ENCODE data around the gene TBXA2R. TPM values are rescaled to one million over a fixed set of nuclear protein-coding genes. Genes with fewer than 3 reads are reported as not detected.
"Not testable (repeated sequence)": the region's sequence is repeated elsewhere in the genome, so short reads cannot be mapped to it uniquely, and the experiment has no call there.

Gene TBXA2R
- total and polyA plus RNA-seq, 2 experiments from 2014 or later, result 0.76 to 2.6 TPM

DNA sequence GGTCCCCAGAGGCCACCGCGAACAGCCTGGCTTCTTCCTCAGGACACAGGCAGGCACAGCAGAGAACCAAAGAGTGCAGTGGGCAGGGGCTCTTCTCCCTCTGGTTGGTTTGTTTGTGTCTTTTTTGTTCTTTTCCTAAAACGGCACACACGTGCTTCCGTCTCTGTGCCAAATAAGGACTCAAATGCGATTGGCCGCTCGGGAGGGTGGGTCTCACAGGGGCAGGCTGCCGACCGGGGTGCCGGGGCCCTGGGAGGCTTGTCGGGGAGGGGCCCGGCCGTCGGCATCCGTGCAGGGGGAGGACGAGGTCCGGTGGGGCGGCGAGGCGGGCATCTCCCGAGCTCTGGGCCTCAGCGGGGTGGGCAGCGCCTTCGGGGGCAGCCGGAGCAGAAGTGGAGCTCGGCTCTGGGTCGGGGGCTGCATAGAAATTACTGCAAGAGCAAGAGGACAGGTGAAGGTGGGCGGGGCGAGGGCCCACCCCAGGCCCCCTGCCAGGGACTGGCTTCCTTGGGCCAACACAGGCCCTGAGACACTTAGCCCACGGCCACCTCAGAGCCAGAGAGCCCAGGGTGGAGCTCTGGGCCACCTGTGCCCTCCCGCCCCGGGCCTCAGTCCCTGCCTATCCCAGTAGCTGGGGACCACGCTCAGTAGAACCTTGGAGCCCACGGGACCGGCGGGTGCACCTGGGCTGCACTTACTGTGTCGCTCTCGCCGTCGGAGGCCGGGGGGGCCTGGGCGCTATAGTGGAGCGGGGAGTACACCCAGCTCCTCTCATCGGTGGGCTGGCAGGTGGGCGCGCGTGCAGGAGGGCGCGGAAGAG is 26.3 kb upstream of the TBXA2R start:
- 91% methylated on average over 26 to 50 of the region's 50 CpGs for WGBS, 2 experiments (ENCODE audit: low coverage in 1 of 2, low lambda C conversion rate in 2 of 2, missing lambda C conversion rate in 2 of 2)
- Histone ChIP-seq H3K27me3 (replicated peaks; ENCODE audit: insufficient read depth) (no peaks in the 10 kb centered on the region), H4K20me1 (ENCODE audit: insufficient read depth) (no peaks in the 10 kb centered on the region), H2AFZ (no peak overlapping the region), H3K4me2 (ENCODE audit: unreplicated experiment) (no peak overlapping the region), H3K79me2 (ENCODE audit: insufficient read depth) (no peaks in the 10 kb centered on the region), H3F3A (ENCODE audit: insufficient read depth) (no peaks in the 10 kb centered on the region), H3K9me3 (ENCODE audit: low read depth) (no peaks in the 10 kb centered on the region), H3K27ac (no peak overlapping the region), H3K9ac (no peak overlapping the region), H3K4me1 (ENCODE audit: insufficient read depth) (no peaks in the 10 kb centered on the region), H3K4me3 (no peak overlapping the region), H3K36me3 (ENCODE audit: low read depth) (no peaks in the 10 kb centered on the region), H3K9me2 (ENCODE audit: insufficient read depth) (no peaks in the 10 kb centered on the region)
- TF ChIP-seq EZH2phosphoT487 (IDR thresholded peaks at IDR 0.05; ENCODE audit: insufficient read depth, low read depth) (no peak), EZH2 (IDR thresholded peaks at IDR 0.05; ENCODE audit: insufficient read depth, poor library complexity, severe bottlenecking) (no peak)
- DNase-seq, result no peak
- in situ Hi-C loops (cut with MboI), result no loop called here

GRCh38 chr19:3632098-3632497 is 25.4 kb upstream of the TBXA2R start:
- H3K4me1 ChIP-seq (ENCODE audit: insufficient read depth), result no peaks in the 10 kb centered on the region
- in situ Hi-C loops (cut with MboI), result no loop called here

GRCh38 chr19:3631053-3631861 is 24.6 kb upstream of the TBXA2R start:
- Histone ChIP-seq H3K9me2 (ENCODE audit: insufficient read depth) (no peaks in the 10 kb centered on the region), H3F3A (ENCODE audit: insufficient read depth) (no peaks in the 10 kb centered on the region), H3K4me1 (ENCODE audit: insufficient read depth) (no peaks in the 10 kb centered on the region), H2AFZ (no peak overlapping the region), H3K4me3 (no peak overlapping the region), H3K27me3 (replicated peaks; ENCODE audit: insufficient read depth) (no peaks in the 10 kb centered on the region), H4K20me1 (ENCODE audit: insufficient read depth) (no peaks in the 10 kb centered on the region), H3K4me2 (ENCODE audit: unreplicated experiment) (no peak overlapping the region), H3K79me2 (ENCODE audit: insufficient read depth) (peaks cover 1% of the 10 kb centered on the region), H3K9me3 (ENCODE audit: low read depth) (no peaks in the 10 kb centered on the region), H3K36me3 (ENCODE audit: low read depth) (no peaks in the 10 kb centered on the region), H3K9ac (no peak overlapping the region), H3K27ac (no peak overlapping the region)
- in situ Hi-C loops (cut with MboI), result no loop called here
- no peak for DNase-seq
- WGBS, 2 experiments (ENCODE audit: low coverage in 1 of 2, low lambda C conversion rate in 2 of 2, missing lambda C conversion rate in 2 of 2), result 91 to 92% methylated on average over 40 to 42 of the region's 43 CpGs
- TF ChIP-seq EZH2phosphoT487 (IDR thresholded peaks at IDR 0.05; ENCODE audit: insufficient read depth, low read depth) (no peak), EZH2 (IDR thresholded peaks at IDR 0.05; ENCODE audit: insufficient read depth, poor library complexity, severe bottlenecking) (no peak)

More at GRCh38 chr19:3632098-3632497, 25.4 kb upstream of the TBXA2R start:
- H3K27ac ChIP-seq, result no peak overlapping the region
- no peak overlapping the region for H3K4me3 ChIP-seq
- no peak overlapping the region for H3K4me2 ChIP-seq (ENCODE audit: unreplicated experiment)
- no peaks in the 10 kb centered on the region for H3F3A ChIP-seq (ENCODE audit: insufficient read depth)
- no peak for DNase-seq
- no peaks in the 10 kb centered on the region for H3K9me2 ChIP-seq (ENCODE audit: insufficient read depth)
- H3K79me2 ChIP-seq (ENCODE audit: insufficient read depth), result no peaks in the 10 kb centered on the region
- 90 to 95% methylated on average over 16 of the region's 16 CpGs for WGBS, 2 experiments (ENCODE audit: low coverage in 1 of 2, low lambda C conversion rate in 2 of 2, missing lambda C conversion rate in 2 of 2)
- no peak overlapping the region for H3K9ac ChIP-seq
- no peaks in the 10 kb centered on the region for H3K27me3 ChIP-seq (replicated peaks; ENCODE audit: insufficient read depth)
- H3K9me3 ChIP-seq (ENCODE audit: low read depth), result no peaks in the 10 kb centered on the region
- H3K36me3 ChIP-seq (ENCODE audit: low read depth), result no peaks in the 10 kb centered on the region
- no peak for TF ChIP-seq EZH2 (IDR thresholded peaks at IDR 0.05; ENCODE audit: insufficient read depth, poor library complexity, severe bottlenecking)
- no peak for TF ChIP-seq EZH2phosphoT487 (IDR thresholded peaks at IDR 0.05; ENCODE audit: insufficient read depth, low read depth)
- no peak overlapping the region for H2AFZ ChIP-seq
- no peaks in the 10 kb centered on the region for H4K20me1 ChIP-seq (ENCODE audit: insufficient read depth)

DNA sequence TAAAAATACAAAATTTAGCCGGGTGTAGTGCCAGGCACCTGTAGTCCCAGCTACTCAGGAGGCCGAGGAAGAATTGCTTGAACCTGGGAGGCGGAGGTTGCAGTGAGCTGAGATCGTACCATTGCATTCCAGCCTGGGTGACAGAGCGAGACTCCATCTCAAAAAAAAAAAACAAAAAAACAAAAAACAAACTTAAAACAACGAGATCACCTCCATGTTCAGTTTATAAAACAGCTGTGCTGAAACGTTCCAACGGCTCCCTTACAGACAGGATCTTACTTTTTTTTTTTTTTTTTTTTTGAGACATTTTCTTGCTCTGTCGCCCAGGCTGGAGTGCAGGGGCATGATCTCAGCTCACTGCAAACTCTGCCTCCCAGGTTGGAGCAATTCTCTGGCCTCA is 22.1 kb upstream of the TBXA2R start:
- H3K27ac ChIP-seq; H3K4me3 ChIP-seq; H4K20me1 ChIP-seq (ENCODE audit: insufficient read depth); H3K9me3 ChIP-seq (ENCODE audit: low read depth); H3K9ac ChIP-seq; H3K36me3 ChIP-seq (ENCODE audit: low read depth); H3F3A ChIP-seq (ENCODE audit: insufficient read depth); DNase-seq; H2AFZ ChIP-seq; H3K9me2 ChIP-seq (ENCODE audit: insufficient read depth); H3K27me3 ChIP-seq (replicated peaks; ENCODE audit: insufficient read depth); in situ Hi-C loops (cut with MboI); H3K4me2 ChIP-seq (ENCODE audit: unreplicated experiment); H3K4me1 ChIP-seq (ENCODE audit: insufficient read depth): not testable (repeated sequence)
- peaks cover 26% of the 10 kb centered on the region for H3K79me2 ChIP-seq (ENCODE audit: insufficient read depth)
- WGBS, 2 experiments (ENCODE audit: low coverage in 1 of 2, low lambda C conversion rate in 2 of 2, missing lambda C conversion rate in 2 of 2), result 65% methylated on average over 9 of the region's 9 CpGs
